Measurements from ENCODE around the gene LY6G5B. TPM values are rescaled to one million over a fixed set of nuclear protein-coding genes. Genes with fewer than 3 reads are reported as not detected.
A peak's percentile ranks its signal among the peaks of the same experiment; 100 is the strongest.

The LY6G5B gene
- total and polyA plus RNA-seq, 2 donors from 2014 or later = 2.5 to 15.1 TPM

DNA sequence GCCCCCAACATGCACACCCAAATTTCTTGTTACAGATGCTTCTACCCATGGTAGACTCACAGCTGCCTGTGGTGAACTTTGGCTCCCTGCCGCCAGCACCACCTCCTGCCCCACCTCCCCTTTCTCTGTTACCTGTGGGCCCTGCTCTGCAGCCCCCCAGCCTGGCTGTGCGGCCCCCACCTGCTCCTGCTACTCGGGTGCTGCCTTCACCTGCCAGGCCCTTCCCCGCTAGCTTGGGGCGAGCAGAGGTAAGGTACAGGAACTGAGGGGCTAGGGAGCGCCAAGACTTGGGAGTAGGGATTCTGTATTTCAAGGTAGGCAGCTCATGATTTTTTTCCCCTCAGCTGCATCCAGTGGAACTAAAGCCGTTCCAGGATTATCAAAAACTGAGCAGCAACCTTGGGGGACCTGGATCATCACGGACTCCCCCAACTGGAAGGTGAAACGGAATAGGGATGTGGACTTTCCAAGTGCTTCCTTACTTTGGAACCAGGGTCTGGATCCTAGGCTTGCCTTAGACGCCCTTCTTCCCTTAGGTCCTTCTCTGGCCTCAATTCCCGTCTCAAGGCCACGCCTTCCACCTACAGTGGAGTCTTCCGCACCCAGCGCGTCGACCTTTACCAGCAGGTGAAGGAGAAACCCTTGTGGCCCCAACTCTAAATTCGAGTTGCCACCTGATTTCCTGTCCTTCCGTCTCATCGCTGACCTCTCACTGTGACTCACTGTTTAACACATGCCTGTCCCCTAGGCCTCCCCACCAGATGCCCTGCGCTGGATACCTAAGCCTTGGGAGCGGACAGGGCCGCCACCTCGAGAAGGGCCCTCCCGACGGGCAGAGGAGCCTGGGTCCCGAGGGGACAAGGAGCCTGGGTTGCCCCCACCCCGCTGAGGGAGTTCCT lies 32.8 kb upstream of the LY6G5B start:
- DNase-seq (peak in 1 of 5 donors; percentile 76), FAIRE-seq (no peak)
- no peak overlapping the region for H3K9ac ChIP-seq (ENCODE audit: low read length in 3 of 3)
- H3K4me1 ChIP-seq (ENCODE audit: control insufficient read depth in 2 of 3, insufficient read depth in 2 of 3, low read depth in 1 of 3, low read length in 3 of 3) = no peaks in the 10 kb centered on the region
- H3K27ac ChIP-seq (ENCODE audit: low read depth in 2 of 2, low read length in 2 of 2) = no peak overlapping the region
- peaks cover 6 to 81% (median 44%) of the 10 kb centered on the region in 3 donors for H3K36me3 ChIP-seq (ENCODE audit: control insufficient read depth in 2 of 3, insufficient read depth in 3 of 3, low read length in 3 of 3)
- H3K4me3 ChIP-seq (ENCODE audit: low read length in 3 of 3) = no peak overlapping the region
- H3K9me3 ChIP-seq (ENCODE audit: control insufficient read depth in 2 of 3, insufficient read depth in 1 of 3, low read length in 3 of 3) = no peaks in the 10 kb centered on the region
- intact Hi-C loops (cut with DNase I) = no loop called here
- H3K27me3 ChIP-seq (ENCODE audit: control insufficient read depth, insufficient read depth, low read length) = no peaks in the 10 kb centered on the region
- TF ChIP-seq CTCF (IDR thresholded peaks at IDR 0.05; ENCODE audit: borderline replicate concordance, extremely low read depth, insufficient read depth) = no peak

GRCh38 chr6:31639043-31639442 lies 30.7 kb upstream of the LY6G5B start:
- no peak for DNase-seq
- Histone ChIP-seq H3K9ac (ENCODE audit: low read length in 3 of 3) (no peak overlapping the region), H3K27me3 (ENCODE audit: control insufficient read depth, insufficient read depth, low read length) (no peaks in the 10 kb centered on the region), H3K27ac (ENCODE audit: low read depth in 2 of 2, low read length in 2 of 2) (no peak overlapping the region), H3K4me3 (ENCODE audit: low read length in 3 of 3) (no peak overlapping the region), H3K4me1 (ENCODE audit: control insufficient read depth in 2 of 3, insufficient read depth in 2 of 3, low read depth in 1 of 3, low read length in 3 of 3) (no peaks in the 10 kb centered on the region), H3K9me3 (ENCODE audit: control insufficient read depth in 2 of 3, insufficient read depth in 1 of 3, low read length in 3 of 3) (no peaks in the 10 kb centered on the region), H3K36me3 (ENCODE audit: control insufficient read depth in 2 of 3, insufficient read depth in 3 of 3, low read length in 3 of 3) (peaks cover 3 to 85% (median 54%) of the 10 kb centered on the region in 3 donors)
- FAIRE-seq = no peak
- intact Hi-C loops (cut with DNase I) = no loop called here
- TF ChIP-seq CTCF (IDR thresholded peaks at IDR 0.05; ENCODE audit: borderline replicate concordance, extremely low read depth, insufficient read depth) = no peak

- no peak overlapping the region for H3K9ac ChIP-seq (ENCODE audit: low read length in 3 of 3)
Observed at GRCh38 chr6:31639449-31639861, 30.3 kb upstream of the LY6G5B start.

More at GRCh38 chr6:31639449-31639861, 30.3 kb upstream of the LY6G5B start:
- no peak overlapping the region for H3K27ac ChIP-seq (ENCODE audit: low read depth in 2 of 2, low read length in 2 of 2)
- no peaks in the 10 kb centered on the region for H3K9me3 ChIP-seq (ENCODE audit: control insufficient read depth in 2 of 3, insufficient read depth in 1 of 3, low read length in 3 of 3)
- no peaks in the 10 kb centered on the region for H3K4me1 ChIP-seq (ENCODE audit: control insufficient read depth in 2 of 3, insufficient read depth in 2 of 3, low read depth in 1 of 3, low read length in 3 of 3)
- no peak overlapping the region for H3K4me3 ChIP-seq (ENCODE audit: low read length in 3 of 3)
- no peaks in the 10 kb centered on the region for H3K27me3 ChIP-seq (ENCODE audit: control insufficient read depth, insufficient read depth, low read length)
- H3K36me3 ChIP-seq (ENCODE audit: control insufficient read depth in 2 of 3, insufficient read depth in 3 of 3, low read length in 3 of 3) = peaks cover 5 to 85% (median 54%) of the 10 kb centered on the region in 3 donors
- intact Hi-C loops (cut with DNase I) = no loop called here
- no peak for DNase-seq
- TF ChIP-seq CTCF (IDR thresholded peaks at IDR 0.05; ENCODE audit: borderline replicate concordance, extremely low read depth, insufficient read depth) = no peak
- no peak for FAIRE-seq
